ENCODE measurements around the gene CDH20.

GRCh38 chr18:61549416-61549815, 216.2 kb downstream of the CDH20 start:
- TF ChIP-seq CTCF (conservative IDR thresholded peaks at IDR 0.05 in 1 of 2, IDR thresholded peaks at IDR 0.05 in 1 of 2; ENCODE audit: low read depth in 1 of 2, low read length in 2 of 2) (no peak), EZH2 (IDR thresholded peaks at IDR 0.05; ENCODE audit: low read length, missing control alignments) (no peak)

Measured in fibroblast of lung (primary cell).